Adipose tissue (tissue), 3 donors: ENCODE results near the gene HIGD2B. TPM values are rescaled to one million over a fixed set of nuclear protein-coding genes. Genes with fewer than 3 reads are reported as not detected.
"Not testable (repeated sequence)": the region's sequence is repeated elsewhere in the genome, so short reads cannot be mapped to it uniquely, and the experiment has no call there.

Experiments
- H3K27ac ChIP-seq: one replicate; pipeline ENCODE4 v1.5.1; 2013; ENCODE audit warnings: low read depth, low read length
- WGBS, 3 donors: extraction: QIAGEN DNeasy Blood & Tissue Kit; methylation state at CpG; one replicate each; pipeline ENCODE4 v1.1.7; 2013; 5-methylcytosine and 5-hydroxymethylcytosine counted together
- polyA plus RNA-seq, 3 donors: library from polyadenylated mRNA; stranded (reverse); fragments of 200-250 nt; gene quantifications; one replicate each; pipeline ENCODE4 v1.2.3, GENCODE V29; 2013
- donor health status: healthy with polysubstance abuse.
- donor health status: Bipolar disorder and iron deficiency.
- donor health status: healthy.

The HIGD2B gene
- polyA plus RNA-seq, 3 donors = 0.09 TPM; not detected in 2

DNA sequence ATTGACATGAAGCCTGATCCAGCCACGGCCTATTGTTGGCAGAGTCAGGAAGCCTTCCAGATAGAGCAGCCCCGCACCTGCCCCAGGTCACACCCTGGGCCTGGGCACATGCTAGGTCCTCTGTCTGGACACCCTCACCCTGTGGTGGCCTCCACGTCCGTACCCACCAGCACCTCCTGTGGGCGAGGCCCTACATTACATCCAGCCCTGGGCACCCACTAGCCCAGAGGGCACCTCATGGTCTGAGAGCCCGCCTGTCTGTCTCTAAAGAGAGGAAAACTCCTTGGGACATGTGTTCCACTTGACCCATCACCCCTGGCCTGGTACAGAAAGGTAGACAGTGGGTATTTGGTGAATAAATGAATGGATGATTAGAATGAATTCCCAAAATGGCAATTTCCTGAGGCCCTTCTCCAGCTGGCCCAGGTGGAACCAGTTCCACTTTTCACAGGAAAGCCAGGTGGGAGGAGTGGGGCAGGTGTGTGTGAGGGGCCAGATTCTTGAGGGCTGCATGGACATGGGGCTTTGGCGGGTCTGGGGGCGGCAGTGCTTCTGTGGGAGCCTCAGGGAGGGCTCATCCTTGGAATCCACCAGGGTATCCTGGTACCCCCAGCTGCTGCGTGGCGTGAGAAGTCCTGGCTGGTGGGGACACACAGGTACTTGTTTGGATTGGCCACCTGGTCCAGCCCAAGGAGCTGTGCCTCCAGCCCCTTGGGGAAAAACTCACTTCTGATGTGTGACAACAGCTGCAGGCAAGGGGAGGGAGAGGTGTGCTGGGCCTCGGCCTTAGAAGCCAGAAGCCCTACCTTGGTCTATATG lies 57.5 kb downstream of the HIGD2B start:
- WGBS, 3 donors = 79 to 89% (median 88%) methylated on average over 11 of the region's 11 CpGs

DNA sequence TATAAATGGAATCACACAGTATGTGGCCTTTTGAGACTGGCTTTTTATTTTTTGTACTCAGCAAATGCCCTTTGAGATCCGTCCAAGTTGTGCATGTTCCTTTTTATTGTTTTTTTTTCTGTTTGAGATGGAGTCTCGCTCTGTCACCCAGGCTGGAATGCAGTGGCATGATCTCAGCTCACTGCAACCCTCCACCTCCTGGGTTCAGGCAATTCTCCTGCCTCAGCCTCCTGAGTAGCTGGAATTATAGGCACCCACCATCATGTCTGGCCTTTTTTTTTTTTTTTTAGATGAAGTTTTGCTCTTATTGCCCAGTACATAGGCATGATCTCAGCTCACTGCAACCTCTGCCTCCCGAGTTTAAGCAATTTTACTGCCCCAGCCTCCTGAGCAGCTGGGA lies 59.8 kb downstream of the HIGD2B start:
- not testable (repeated sequence) for H3K27ac ChIP-seq
- WGBS, 3 donors = 75 to 79% (median 78%) methylated on average over 3 of the region's 3 CpGs

More for the DNA sequence above, 57.5 kb downstream of the HIGD2B start:
- not testable (repeated sequence) for H3K27ac ChIP-seq

Other genes starting within 250 kb of the HIGD2B start
- 10 to 100 TPM; 13.0 to 31.7 (median 25.0) TPM for gene ARIH1, start 211.9 kb downstream of the HIGD2B start, polyA plus RNA-seq
- not detected for gene GOLGA6B, start 31.5 kb downstream of the HIGD2B start, polyA plus RNA-seq
- 10 to 100 TPM in 2 of 3 donors, 1 to 10 TPM in 1; 8.0 to 12.0 (median 10.0) TPM for gene BBS4, start within 50 bp of the HIGD2B start, polyA plus RNA-seq
- 10 to 100 TPM; 20.6 to 36.7 (median 21.6) TPM for gene ADPGK, start 97.6 kb upstream of the HIGD2B start, polyA plus RNA-seq